GM12892 (cell line): ENCODE measurements around the gene TOMM40L.

Source experiments
- POLR2A ChIP-seq: IDR thresholded peaks from 2 replicates; pipeline ENCODE4 v1.6.1; 2011; ENCODE audit warnings: low read depth, low read length, control low read depth
- POLR2AphosphoS5 ChIP-seq: IDR thresholded peaks from 2 replicates; pipeline ENCODE4 v1.6.1; 2011; ENCODE audit warnings: low read depth, low read length, control low read depth

DNA sequence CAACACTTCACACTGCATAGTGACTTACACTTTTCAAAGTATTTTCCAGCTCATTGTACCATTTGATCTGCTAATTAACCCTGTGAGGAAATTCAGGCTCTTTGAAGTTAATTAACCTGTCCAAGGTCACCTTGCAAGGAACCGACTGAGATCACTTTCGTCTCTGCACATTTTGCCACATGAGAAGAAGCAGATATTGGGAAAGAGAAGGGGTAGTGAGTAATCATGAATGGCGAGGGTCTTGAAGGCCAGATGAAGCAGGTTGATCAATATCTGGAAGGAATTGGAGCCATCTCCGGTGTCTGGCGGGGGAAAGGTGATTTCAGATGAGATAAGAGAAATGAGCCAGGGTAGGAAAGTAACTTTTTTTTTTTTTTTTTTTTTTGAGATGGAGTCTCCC is 5.9 kb upstream of the TOMM40L start:
- TF ChIP-seq POLR2A (no peak), POLR2AphosphoS5 (no peak)
